ENCODE data around the gene XAGE5.
"Not testable (repeated sequence)": the region's sequence is repeated elsewhere in the genome, so short reads cannot be mapped to it uniquely, and the experiment has no call there.

GRCh38 chrX:52797327-52797726 lies 13.8 kb upstream of the XAGE5 start, which contains the start of gene SPANXN5:
- not testable (repeated sequence) for TF ChIP-seq RAD21 (IDR thresholded peaks at IDR 0.05; ENCODE audit: low read depth); CEBPB (IDR thresholded peaks at IDR 0.05); TEAD4 (IDR thresholded peaks at IDR 0.05); CREB1 (IDR thresholded peaks at IDR 0.05; ENCODE audit: low read depth); TAF1 (IDR thresholded peaks at IDR 0.05; ENCODE audit: low read depth); FOXM1 (IDR thresholded peaks at IDR 0.05; ENCODE audit: borderline replicate concordance, low read depth); MAX (IDR thresholded peaks at IDR 0.05); TCF12 (IDR thresholded peaks at IDR 0.05; ENCODE audit: low read depth); YY1 (IDR thresholded peaks at IDR 0.05; ENCODE audit: low read depth)
- TF ChIP-seq, protein P1, sequence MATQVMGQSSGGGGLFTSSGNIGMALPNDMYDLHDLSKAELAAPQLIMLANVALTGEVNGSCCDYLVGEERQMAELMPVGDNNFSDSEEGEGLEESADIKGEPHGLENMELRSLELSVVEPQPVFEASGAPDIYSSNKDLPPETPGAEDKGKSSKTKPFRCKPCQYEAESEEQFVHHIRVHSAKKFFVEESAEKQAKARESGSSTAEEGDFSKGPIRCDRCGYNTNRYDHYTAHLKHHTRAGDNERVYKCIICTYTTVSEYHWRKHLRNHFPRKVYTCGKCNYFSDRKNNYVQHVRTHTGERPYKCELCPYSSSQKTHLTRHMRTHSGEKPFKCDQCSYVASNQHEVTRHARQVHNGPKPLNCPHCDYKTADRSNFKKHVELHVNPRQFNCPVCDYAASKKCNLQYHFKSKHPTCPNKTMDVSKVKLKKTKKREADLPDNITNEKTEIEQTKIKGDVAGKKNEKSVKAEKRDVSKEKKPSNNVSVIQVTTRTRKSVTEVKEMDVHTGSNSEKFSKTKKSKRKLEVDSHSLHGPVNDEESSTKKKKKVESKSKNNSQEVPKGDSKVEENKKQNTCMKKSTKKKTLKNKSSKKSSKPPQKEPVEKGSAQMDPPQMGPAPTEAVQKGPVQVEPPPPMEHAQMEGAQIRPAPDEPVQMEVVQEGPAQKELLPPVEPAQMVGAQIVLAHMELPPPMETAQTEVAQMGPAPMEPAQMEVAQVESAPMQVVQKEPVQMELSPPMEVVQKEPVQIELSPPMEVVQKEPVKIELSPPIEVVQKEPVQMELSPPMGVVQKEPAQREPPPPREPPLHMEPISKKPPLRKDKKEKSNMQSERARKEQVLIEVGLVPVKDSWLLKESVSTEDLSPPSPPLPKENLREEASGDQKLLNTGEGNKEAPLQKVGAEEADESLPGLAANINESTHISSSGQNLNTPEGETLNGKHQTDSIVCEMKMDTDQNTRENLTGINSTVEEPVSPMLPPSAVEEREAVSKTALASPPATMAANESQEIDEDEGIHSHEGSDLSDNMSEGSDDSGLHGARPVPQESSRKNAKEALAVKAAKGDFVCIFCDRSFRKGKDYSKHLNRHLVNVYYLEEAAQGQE (IDR thresholded peaks at IDR 0.05; ENCODE audit: low read depth), result not testable (repeated sequence)
- TF ChIP-seq, protein P2, sequence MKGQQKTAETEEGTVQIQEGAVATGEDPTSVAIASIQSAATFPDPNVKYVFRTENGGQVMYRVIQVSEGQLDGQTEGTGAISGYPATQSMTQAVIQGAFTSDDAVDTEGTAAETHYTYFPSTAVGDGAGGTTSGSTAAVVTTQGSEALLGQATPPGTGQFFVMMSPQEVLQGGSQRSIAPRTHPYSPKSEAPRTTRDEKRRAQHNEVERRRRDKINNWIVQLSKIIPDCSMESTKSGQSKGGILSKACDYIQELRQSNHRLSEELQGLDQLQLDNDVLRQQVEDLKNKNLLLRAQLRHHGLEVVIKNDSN (IDR thresholded peaks at IDR 0.05), result not testable (repeated sequence)

Data from Ishikawa (cell line).